Thyroid gland (tissue), 4 donors: ENCODE data around the gene CGGBP1.

Experiments used
- CTCF ChIP-seq, 6 experiments: fragments of 200-600 bp in 3 of 6; fragments of 450-650 bp in 3 of 6; sonication (generic) in 3 of 6; IDR thresholded peaks; one replicate each; pipeline ENCODE4 v1.5.1; 2016 to 2019; ENCODE audit warnings: antibody characterized with exemption in 6 of 6, mild to moderate bottlenecking in 2 of 6, inconsistent platforms in 1 of 6, moderate library complexity in 1 of 6
- POLR2A ChIP-seq, 2 donors: fragments of 450-650 bp; IDR thresholded peaks; one replicate each; pipeline ENCODE4 v1.6.1; 2017; ENCODE audit warnings: antibody characterized with exemption in 2 of 2, mild to moderate bottlenecking in 2 of 2, moderate library complexity in 1 of 2

GRCh38 chr3:88030210-88030609, 28.6 kb downstream of the CGGBP1 start:
- TF ChIP-seq CTCF (IDR thresholded peaks at IDR 0.05) (no peak), POLR2A (IDR thresholded peaks at IDR 0.05) (no peak)
